ENCODE measurements around the gene ADAMTS2. TPM values are rescaled to one million over a fixed set of nuclear protein-coding genes. Genes with fewer than 3 reads are reported as not detected.

The ADAMTS2 gene
- total RNA-seq, result 29.2 and 83.8 TPM in 2 replicates

DNA sequence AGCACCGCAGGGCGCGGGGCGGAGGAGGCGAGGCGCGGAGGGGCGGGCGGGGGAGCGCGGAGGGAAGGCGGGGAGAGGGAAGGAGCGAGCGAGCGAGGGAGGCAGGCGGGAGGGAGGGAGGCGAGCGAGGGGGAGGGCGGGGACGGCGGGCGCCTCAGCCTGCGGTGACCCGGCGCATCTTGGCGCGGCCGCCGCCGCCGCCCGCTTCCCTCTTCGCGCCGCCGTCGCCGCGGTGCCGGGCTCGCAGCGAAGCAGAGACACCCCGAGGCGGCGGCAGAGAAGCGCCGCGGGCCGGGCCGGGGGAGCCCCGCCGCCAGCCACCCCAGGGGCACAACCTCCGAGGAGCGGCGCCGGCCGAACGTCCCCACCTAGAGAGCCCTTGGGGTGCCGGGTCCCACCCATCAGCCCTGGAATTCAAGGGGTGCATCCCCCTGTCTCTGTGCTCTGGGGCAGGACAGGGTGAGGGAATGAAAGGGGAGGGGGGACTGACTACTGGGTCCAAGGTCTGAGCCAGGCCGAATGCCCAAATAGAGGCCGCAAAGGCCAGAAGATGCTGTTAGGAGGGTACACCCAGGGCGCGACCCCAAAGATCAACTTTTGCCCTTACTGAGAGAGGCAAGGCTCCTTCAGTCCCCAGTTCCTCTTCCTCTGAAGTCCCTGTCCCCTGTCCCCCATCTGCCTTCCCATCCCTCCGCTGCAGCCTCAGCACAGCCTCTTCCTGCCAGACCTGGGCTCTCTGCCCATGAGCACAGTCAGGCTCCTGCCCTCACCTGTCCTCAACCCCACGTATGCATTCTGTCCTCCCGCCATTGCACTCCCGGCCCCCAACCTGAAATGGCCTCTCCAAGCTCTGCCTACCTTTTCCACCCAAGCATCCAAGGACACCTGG, at the start of gene ADAMTS2:
Gene ADAMTS2 (minus strand): TSS at position 29 of the 889 bp plus-strand sequence. CDS start 133 bp downstream, outside the sequence.

Other genes with a start within 250 kb of the ADAMTS2 start
- 19.7 and 40.0 TPM in 2 replicates for gene RUFY1, start 205.1 kb upstream of the ADAMTS2 start, total RNA-seq

Measured in epithelial cell of alveolus of lung (primary cell).